ENCODE results near the gene GABRG3. TPM values are rescaled to one million over a fixed set of nuclear protein-coding genes. Genes with fewer than 3 reads are reported as not detected.

The GABRG3 gene
- total and polyA plus RNA-seq, 2 donors (not counting 3 experiments of a cell fraction or from before 2014, with no cell fraction given): not detected

- Histone ChIP-seq H3K9ac (replicated peaks; ENCODE audit: extremely low read depth, insufficient read depth, low read length) (no peak overlapping the region), H3K4me2 (ENCODE audit: insufficient read depth, low read length) (no peak overlapping the region), H3K4me3 (replicated peaks in 1 of 3; ENCODE audit: insufficient read depth in 1 of 3, low read depth in 1 of 3, low read length in 3 of 3) (no peak overlapping the region), H3K9me3 (replicated peaks; ENCODE audit: control insufficient read depth, insufficient read depth, low read length) (peaks cover 9% of the 10 kb centered on the region), H3K27me3 (ENCODE audit: control insufficient read depth in 2 of 2, insufficient read depth in 2 of 2, low read length in 2 of 2) (no peaks in the 10 kb centered on the region), H3K4me1 (ENCODE audit: control insufficient read depth, extremely low read depth, insufficient read depth, low read length) (no peaks in the 10 kb centered on the region), H3K36me3 (ENCODE audit: control insufficient read depth in 2 of 2, extremely low read depth in 1 of 2, insufficient read depth in 2 of 2, low read length in 2 of 2) (no peaks in the 10 kb centered on the region), H2AFZ (ENCODE audit: low read depth, low read length) (no peak overlapping the region), H4K20me1 (replicated peaks; ENCODE audit: control insufficient read depth, extremely low read depth, insufficient read depth, low read length) (no peaks in the 10 kb centered on the region), H3K9me1 (replicated peaks; ENCODE audit: control insufficient read depth, extremely low read depth, insufficient read depth, low read length) (no peaks in the 10 kb centered on the region), H3K79me2 (ENCODE audit: control insufficient read depth, insufficient read depth, low read length) (no peaks in the 10 kb centered on the region), H3K27ac (ENCODE audit: insufficient read depth, low read depth, low read length) (no peak overlapping the region)
- intact Hi-C loops (cut with micrococcal nuclease) (no loop called here), dilution Hi-C loops (cut with MboI; ENCODE audit: extremely low pct_ligation_motif_present, low sequenced_read_pairs) (no loop called here)
- BruUV-seq (replicated peaks): no TSS peak
- FAIRE-seq (no peak), DNase-seq (ENCODE audit: low read depth, low spot score) (no peak)
- CTCF ChIA-PET: no interaction called here
- TF ChIP-seq GATA2 (IDR thresholded peaks at IDR 0.05; ENCODE audit: insufficient read depth, insufficient read length, low read depth, low read length): no peak
- no peak for TF ChIP-seq FOS (IDR thresholded peaks at IDR 0.05; ENCODE audit: borderline replicate concordance, insufficient read depth, low read length)
- TF ChIP-seq, protein P1, sequence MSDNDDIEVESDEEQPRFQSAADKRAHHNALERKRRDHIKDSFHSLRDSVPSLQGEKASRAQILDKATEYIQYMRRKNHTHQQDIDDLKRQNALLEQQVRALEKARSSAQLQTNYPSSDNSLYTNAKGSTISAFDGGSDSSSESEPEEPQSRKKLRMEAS (IDR thresholded peaks at IDR 0.05; ENCODE audit: insufficient read depth, insufficient read length): no peak
- no peak for TF ChIP-seq MYC (IDR thresholded peaks at IDR 0.05; ENCODE audit: low read depth, low read length)
- TF ChIP-seq POLR2A (IDR thresholded peaks at IDR 0.05; ENCODE audit: low read depth, low read length): no peak
- TF ChIP-seq EZH2 (IDR thresholded peaks at IDR 0.05; ENCODE audit: borderline replicate concordance, low read depth, low read length, severe bottlenecking): no peak
- no peak for TF ChIP-seq CTCF (IDR thresholded peaks at IDR 0.05; ENCODE audit: extremely low read depth in 1 of 2, insufficient read depth in 1 of 2, low read depth in 1 of 2, low read length in 2 of 2)
- TF ChIP-seq JUN (IDR thresholded peaks at IDR 0.05; ENCODE audit: borderline replicate concordance, insufficient read depth, insufficient read length, low read depth): no peak
- no peak for TF ChIP-seq POLR2AphosphoS5 (IDR thresholded peaks at IDR 0.05; ENCODE audit: insufficient read depth, low read depth, low read length)
- POLR2A ChIA-PET: no interaction called here
Measured at GRCh38 chr15:27464941-27465612, 494.1 kb downstream of the GABRG3 start.

Data from endothelial cell of umbilical vein (primary cell).